Measurements from ENCODE around the gene NR6A1. TPM values are rescaled to one million over a fixed set of nuclear protein-coding genes. Genes with fewer than 3 reads are reported as not detected.
A peak's percentile ranks its signal among the peaks of the same experiment; 100 is the strongest.

Gene NR6A1
- polyA plus RNA-seq, 1 donor = 1.1 TPM

GRCh38 chr9:124660341-124660801 is 110.7 kb downstream of the NR6A1 start:
- no peak for DNase-seq (ENCODE audit: low read depth)

GRCh38 chr9:124659099-124659659 is 111.9 kb downstream of the NR6A1 start:
- peak; percentile 60 for DNase-seq (ENCODE audit: low read depth)

GRCh38 chr9:124658165-124659017 is 112.7 kb downstream of the NR6A1 start:
- DNase-seq (ENCODE audit: low read depth) = peak; percentile 94

- no peak for DNase-seq (ENCODE audit: low read depth)
Measured at GRCh38 chr9:124657516-124657915, 113.6 kb downstream of the NR6A1 start.

GRCh38 chr9:124654431-124654830 is 116.7 kb downstream of the NR6A1 start:
- no peak for DNase-seq (ENCODE audit: low read depth)

- DNase-seq (ENCODE audit: low read depth) = no peak
Measured at GRCh38 chr9:124652615-124653393, 118.3 kb downstream of the NR6A1 start.

GRCh38 chr9:124652203-124652602 is 118.9 kb downstream of the NR6A1 start:
- DNase-seq (ENCODE audit: low read depth) = no peak

GRCh38 chr9:124645274-124645673 is 125.8 kb downstream of the NR6A1 start:
- DNase-seq (ENCODE audit: low read depth) = no peak

GRCh38 chr9:124639637-124640036 is 131.5 kb downstream of the NR6A1 start:
- no peak for DNase-seq (ENCODE audit: low read depth)

- no peak for DNase-seq (ENCODE audit: low read depth)
Measured at GRCh38 chr9:124635285-124635684, 135.8 kb downstream of the NR6A1 start.

- peak; percentile 17 for DNase-seq (ENCODE audit: low read depth)
Measured at GRCh38 chr9:124632077-124632621, 139.0 kb downstream of the NR6A1 start.

- DNase-seq (ENCODE audit: low read depth) = no peak
Measured at GRCh38 chr9:124631326-124631725, 139.8 kb downstream of the NR6A1 start.

- DNase-seq (ENCODE audit: low read depth) = no peak
Measured at GRCh38 chr9:124629600-124629999, 141.5 kb downstream of the NR6A1 start.

GRCh38 chr9:124628741-124629140 is 142.4 kb downstream of the NR6A1 start:
- no peak for DNase-seq (ENCODE audit: low read depth)

- no peak for DNase-seq (ENCODE audit: low read depth)
Measured at GRCh38 chr9:124626276-124626675, 144.8 kb downstream of the NR6A1 start.

- no peak for DNase-seq (ENCODE audit: low read depth)
Measured at GRCh38 chr9:124625087-124625486, 146.0 kb downstream of the NR6A1 start.

GRCh38 chr9:124624735-124624992 is 146.4 kb downstream of the NR6A1 start:
- no peak for DNase-seq (ENCODE audit: low read depth)

- DNase-seq (ENCODE audit: low read depth) = no peak
Measured at GRCh38 chr9:124623966-124624734, 147.0 kb downstream of the NR6A1 start.

GRCh38 chr9:124622882-124623281 is 148.2 kb downstream of the NR6A1 start:
- no peak for DNase-seq (ENCODE audit: low read depth)

- DNase-seq (ENCODE audit: low read depth) = no peak
Measured at GRCh38 chr9:124621371-124622328, 149.5 kb downstream of the NR6A1 start.
